ENCODE data around the gene PPP2R1A. TPM values are rescaled to one million over a fixed set of nuclear protein-coding genes. Genes with fewer than 3 reads are reported as not detected.
"Not testable (repeated sequence)": the region's sequence is repeated elsewhere in the genome, so short reads cannot be mapped to it uniquely, and the experiment has no call there.

Gene PPP2R1A
- total RNA-seq, 2 experiments from 2014 or later: 215 to 231 TPM

- peaks cover 17% of the 10 kb centered on the region for H3K36me3 Mint-ChIP-seq (ENCODE audit: low read depth)
- H3K27me3 Mint-ChIP-seq: no peaks in the 10 kb centered on the region
- DNase-seq (no peak), ATAC-seq (no peak)
- intact Hi-C loops (cut with DNase I, micrococcal nuclease): loop anchor here in 1 of 2 experiments (5.0 kb wide), 2 partner anchors 180 to 485 kb away; partner anchors contain the start of gene ZNF615
- H3K27ac Mint-ChIP-seq: no peak overlapping the region
- POLR2A ChIA-PET: interaction anchor here (0.6 kb wide), 1 partner anchor 23 kb away, joined by 8 read pairs; no protein-coding TSS in a partner anchor
- H3K4me3 Mint-ChIP-seq: no peak overlapping the region
- H3K9me3 Mint-ChIP-seq (ENCODE audit: low read depth): no peaks in the 10 kb centered on the region
- H3K4me1 Mint-ChIP-seq: peaks cover 20% of the 10 kb centered on the region
- CTCF ChIA-PET: interaction anchor here (0.5 kb wide), 1 partner anchor 155 kb away, joined by 3 read pairs; no protein-coding TSS in a partner anchor
Measured at GRCh38 chr19:52187407-52187806, 2.4 kb upstream of the PPP2R1A start.

- CTCF ChIA-PET: interaction anchor here (0.6 to 2.0 kb wide), 4 partner anchors 38 to 411 kb away, joined by 3 to 5 read pairs (median 4); no protein-coding TSS in a partner anchor
- POLR2A ChIA-PET: interaction anchor here (1.0 to 1.6 kb wide), 4 partner anchors 9 to 47 kb away, joined by 3 to 9 read pairs (median 6); no protein-coding TSS in a partner anchor
- DNase-seq (peak; percentile 98), ATAC-seq (no peak)
- peaks cover 27% of the 10 kb centered on the region for H3K36me3 Mint-ChIP-seq (ENCODE audit: low read depth)
- intact Hi-C loops (cut with DNase I, micrococcal nuclease): loop anchor here (1.0 to 5.0 kb wide), 8 partner anchors 18 to 487 kb away; partner anchors contain the start of genes ZNF836 (in 2 of the 2), ZNF350 (in 1 of the 2), ZNF432 (in 1 of the 2) and ZNF615 (in 1 of the 2)
- peaks cover 33% of the 10 kb centered on the region for H3K4me1 Mint-ChIP-seq
- peak overlapping the region; percentile 97 for H3K27ac Mint-ChIP-seq
- no peaks in the 10 kb centered on the region for H3K27me3 Mint-ChIP-seq
- H3K4me3 Mint-ChIP-seq: peak overlapping the region; percentile 91
- no peaks in the 10 kb centered on the region for H3K9me3 Mint-ChIP-seq (ENCODE audit: low read depth)
Measured at GRCh38 chr19:52188822-52189734, 774 bp upstream of the PPP2R1A start.

- intact Hi-C loops (cut with DNase I, micrococcal nuclease): loop anchor here (1.0 to 2.0 kb wide), 10 partner anchors 51 to 1082 kb away; partner anchors contain the start of genes ZNF616 (in 2 of the 2), CTU1 (in 1 of the 2), ZNF160 (in 1 of the 2) and ZNF610 (in 1 of the 2)
- ATAC-seq: no peak
- CTCF ChIA-PET: interaction anchor here (0.9 kb wide), 1 partner anchor 19 kb away, joined by 4 read pairs; the partner anchor contains the start of gene ZNF836
- peaks cover 40% of the 10 kb centered on the region for H3K36me3 Mint-ChIP-seq (ENCODE audit: low read depth)
- no peaks in the 10 kb centered on the region for H3K27me3 Mint-ChIP-seq
- H3K4me3 Mint-ChIP-seq: peak overlapping the region; percentile 91
- H3K27ac Mint-ChIP-seq: peak overlapping the region; percentile 97
- H3K4me1 Mint-ChIP-seq: peaks cover 45% of the 10 kb centered on the region
- no peak for DNase-seq
- H3K9me3 Mint-ChIP-seq (ENCODE audit: low read depth): no peaks in the 10 kb centered on the region
- POLR2A ChIA-PET: no interaction called here
Measured at GRCh38 chr19:52190487-52191293, 838 bp downstream of the PPP2R1A start.

GRCh38 chr19:52191389-52191788, 1.5 kb downstream of the PPP2R1A start:
- Mint-ChIP-seq H3K27me3 (no peaks in the 10 kb centered on the region), H3K27ac (peak overlapping the region; percentile 47), H3K4me1 (peaks cover 46% of the 10 kb centered on the region), H3K9me3 (ENCODE audit: low read depth) (no peaks in the 10 kb centered on the region), H3K36me3 (ENCODE audit: low read depth) (peaks cover 41% of the 10 kb centered on the region), H3K4me3 (peak overlapping the region; percentile 91)
- intact Hi-C loops (cut with DNase I, micrococcal nuclease): loop anchor here in 1 of 2 experiments (2.0 kb wide), 1 partner anchor 53 kb away; the partner anchor contains the start of gene ZNF616
- ATAC-seq: no peak
- DNase-seq: no peak
- POLR2A ChIA-PET: no interaction called here
- CTCF ChIA-PET: interaction anchor here (0.9 kb wide), 1 partner anchor 20 kb away, joined by 4 read pairs; the partner anchor contains the start of gene ZNF836

GRCh38 chr19:52191951-52192350, 2.1 kb downstream of the PPP2R1A start:
- intact Hi-C loops (cut with DNase I, micrococcal nuclease): loop anchor here in 1 of 2 experiments (2.0 kb wide), 1 partner anchor 53 kb away; the partner anchor contains the start of gene ZNF616
- peak overlapping the region; percentile 47 for H3K27ac Mint-ChIP-seq
- H3K36me3 Mint-ChIP-seq (ENCODE audit: low read depth): peaks cover 45% of the 10 kb centered on the region
- no peaks in the 10 kb centered on the region for H3K27me3 Mint-ChIP-seq
- no peaks in the 10 kb centered on the region for H3K9me3 Mint-ChIP-seq (ENCODE audit: low read depth)
- peak overlapping the region; percentile 91 for H3K4me3 Mint-ChIP-seq
- ATAC-seq: no peak
- CTCF ChIA-PET: no interaction called here
- POLR2A ChIA-PET: no interaction called here
- no peak for DNase-seq
- peaks cover 51% of the 10 kb centered on the region for H3K4me1 Mint-ChIP-seq

- DNase-seq (no peak), ATAC-seq (no peak)
- H3K9me3 Mint-ChIP-seq (ENCODE audit: low read depth): no peaks in the 10 kb centered on the region
- H3K36me3 Mint-ChIP-seq (ENCODE audit: low read depth): peaks cover 55% of the 10 kb centered on the region
- H3K4me3 Mint-ChIP-seq: no peak overlapping the region
- peaks cover 62% of the 10 kb centered on the region for H3K4me1 Mint-ChIP-seq
- ChIA-PET CTCF (interaction anchor here (0.6 kb wide), 1 partner anchor 1596 kb away, joined by 3 read pairs; no protein-coding TSS in a partner anchor), POLR2A (no interaction called here)
- no peaks in the 10 kb centered on the region for H3K27me3 Mint-ChIP-seq
- H3K27ac Mint-ChIP-seq: no peak overlapping the region
- intact Hi-C loops (cut with DNase I, micrococcal nuclease): no loop called here
Measured at GRCh38 chr19:52196256-52196967, 6.6 kb downstream of the PPP2R1A start.

GRCh38 chr19:52197964-52198363, 8.1 kb downstream of the PPP2R1A start:
- peaks cover 56% of the 10 kb centered on the region for H3K36me3 Mint-ChIP-seq (ENCODE audit: low read depth)
- DNase-seq (no peak), ATAC-seq (no peak)
- H3K27me3 Mint-ChIP-seq: no peaks in the 10 kb centered on the region
- no peak overlapping the region for H3K4me3 Mint-ChIP-seq
- ChIA-PET CTCF (no interaction called here), POLR2A (interaction anchor here (1.7 kb wide), 1 partner anchor 9 kb away, joined by 8 read pairs; the partner anchor contains the start of gene PPP2R1A)
- intact Hi-C loops (cut with DNase I, micrococcal nuclease): no loop called here
- H3K9me3 Mint-ChIP-seq (ENCODE audit: low read depth): no peaks in the 10 kb centered on the region
- peak overlapping the region; percentile 47 for H3K27ac Mint-ChIP-seq
- peaks cover 50% of the 10 kb centered on the region for H3K4me1 Mint-ChIP-seq

GRCh38 chr19:52198678-52199077, 8.8 kb downstream of the PPP2R1A start:
- H3K9me3 Mint-ChIP-seq (ENCODE audit: low read depth): no peaks in the 10 kb centered on the region
- POLR2A ChIA-PET: interaction anchor here (1.7 kb wide), 1 partner anchor 9 kb away, joined by 8 read pairs; the partner anchor contains the start of gene PPP2R1A

GRCh38 chr19:52200044-52200443, 10.2 kb downstream of the PPP2R1A start:
- POLR2A ChIA-PET: interaction anchor here (1.9 kb wide), 1 partner anchor 11 kb away, joined by 9 read pairs; the partner anchor contains the start of gene PPP2R1A
- no peak overlapping the region for H3K27ac Mint-ChIP-seq
- DNase-seq (no peak), ATAC-seq (peak; percentile 33)
- intact Hi-C loops (cut with DNase I, micrococcal nuclease): no loop called here
- CTCF ChIA-PET: no interaction called here
- H3K9me3 Mint-ChIP-seq (ENCODE audit: low read depth): no peaks in the 10 kb centered on the region
- H3K4me1 Mint-ChIP-seq: peaks cover 39% of the 10 kb centered on the region
- peaks cover 56% of the 10 kb centered on the region for H3K36me3 Mint-ChIP-seq (ENCODE audit: low read depth)
- H3K27me3 Mint-ChIP-seq: no peaks in the 10 kb centered on the region
- no peak overlapping the region for H3K4me3 Mint-ChIP-seq

More at GRCh38 chr19:52198678-52199077, 8.8 kb downstream of the PPP2R1A start:
- H3K4me3 Mint-ChIP-seq: no peak overlapping the region
- no peaks in the 10 kb centered on the region for H3K27me3 Mint-ChIP-seq
- intact Hi-C loops (cut with DNase I, micrococcal nuclease): no loop called here
- H3K36me3 Mint-ChIP-seq (ENCODE audit: low read depth): peaks cover 60% of the 10 kb centered on the region
- DNase-seq (no peak), ATAC-seq (no peak)
- H3K4me1 Mint-ChIP-seq: peaks cover 43% of the 10 kb centered on the region
- peak overlapping the region; percentile 55 for H3K27ac Mint-ChIP-seq
- CTCF ChIA-PET: no interaction called here

- POLR2A ChIA-PET: interaction anchor here (1.9 kb wide), 1 partner anchor 12 kb away, joined by 9 read pairs; the partner anchor contains the start of gene PPP2R1A
- DNase-seq; ATAC-seq; H3K4me3 Mint-ChIP-seq; H3K27me3 Mint-ChIP-seq; intact Hi-C loops (cut with DNase I, micrococcal nuclease); H3K27ac Mint-ChIP-seq; CTCF ChIA-PET; H3K9me3 Mint-ChIP-seq (ENCODE audit: low read depth): not testable (repeated sequence)
- Mint-ChIP-seq H3K36me3 (ENCODE audit: low read depth) (peaks cover 60% of the 10 kb centered on the region), H3K4me1 (peaks cover 35% of the 10 kb centered on the region)
Measured at GRCh38 chr19:52200755-52201391, 11.0 kb downstream of the PPP2R1A start.

Data from activated CD4-positive, alpha-beta T cell treated with anti-CD3 and anti-CD28 coated beads for 36 hours (primary cell).